ENCODE results near the gene PLB1.
A peak's percentile ranks its signal among the peaks of the same experiment; 100 is the strongest.

Gene PLB1

GRCh38 chr2:28674713-28675068 lies 178.8 kb downstream of the PLB1 start:
- DNase-seq, result no peak

DNA sequence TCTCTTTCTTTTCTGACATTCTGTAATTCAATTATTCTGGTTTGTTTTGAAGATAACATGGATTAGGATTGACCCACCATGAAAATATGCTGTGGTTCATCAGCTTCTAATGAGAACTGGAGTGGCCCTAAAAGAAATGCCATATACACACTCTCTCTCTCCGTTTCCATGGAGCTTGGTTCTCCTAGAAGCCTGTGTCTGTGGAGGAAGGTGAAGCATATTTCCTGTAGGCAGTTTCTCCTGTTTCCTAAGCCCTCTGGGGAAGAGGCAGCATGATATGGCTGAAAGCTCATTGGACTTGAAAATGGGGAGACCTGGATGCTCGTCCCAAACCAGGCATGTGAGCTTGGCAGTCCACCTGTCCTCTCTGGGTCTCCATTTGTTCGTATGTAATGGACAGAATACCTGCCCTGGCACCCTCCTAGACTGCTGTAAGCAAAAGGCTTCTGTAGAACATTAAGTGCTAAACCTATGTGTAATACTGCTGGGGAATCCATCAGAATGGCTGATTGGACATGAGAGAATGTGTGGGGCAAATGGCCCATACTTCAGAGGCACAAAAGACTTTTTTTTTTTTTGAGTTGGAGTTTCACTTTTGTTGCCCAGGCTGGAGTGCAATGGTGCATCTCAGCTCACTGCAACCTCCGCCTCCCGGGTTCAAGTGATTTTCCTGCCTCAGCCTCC lies 180.4 kb downstream of the PLB1 start:
- DNase-seq, result no peak

DNA sequence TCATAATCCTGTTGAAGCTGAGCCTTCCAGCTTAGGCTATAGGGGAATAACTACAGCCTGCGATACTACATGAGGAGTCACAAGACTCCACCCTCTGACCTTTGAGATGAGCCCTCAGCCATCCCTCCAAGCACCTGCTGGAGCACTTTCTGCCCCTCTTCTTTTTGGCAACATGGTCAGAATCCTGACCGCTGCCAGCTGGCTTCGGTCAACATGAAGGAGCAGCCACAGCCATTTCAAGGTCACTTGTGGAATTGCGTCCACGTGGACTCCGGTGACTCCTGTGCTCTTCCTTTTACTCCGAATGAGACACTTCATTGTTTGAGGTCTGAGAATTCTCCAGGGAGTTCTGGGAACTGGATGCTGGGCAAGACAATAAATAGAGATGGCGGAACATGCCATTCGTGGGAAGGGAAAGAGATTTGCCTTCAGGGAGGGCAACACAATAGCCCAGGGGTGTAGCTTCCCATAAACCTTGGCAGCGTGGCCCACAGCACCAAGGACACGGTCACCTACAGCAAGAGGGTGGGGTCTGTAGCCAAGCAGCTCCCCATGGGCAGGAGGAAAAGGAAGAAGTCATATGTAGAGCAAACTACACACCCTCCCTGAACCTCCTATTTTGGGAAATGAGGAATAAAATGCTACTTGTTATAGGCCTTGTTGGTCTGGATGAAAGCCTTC lies 182.5 kb downstream of the PLB1 start:
- DNase-seq, result no peak

GRCh38 chr2:28678944-28679343 lies 183.1 kb downstream of the PLB1 start:
- DNase-seq, result peak; percentile 21

GRCh38 chr2:28680657-28681056 lies 184.8 kb downstream of the PLB1 start:
- no peak for DNase-seq

DNA sequence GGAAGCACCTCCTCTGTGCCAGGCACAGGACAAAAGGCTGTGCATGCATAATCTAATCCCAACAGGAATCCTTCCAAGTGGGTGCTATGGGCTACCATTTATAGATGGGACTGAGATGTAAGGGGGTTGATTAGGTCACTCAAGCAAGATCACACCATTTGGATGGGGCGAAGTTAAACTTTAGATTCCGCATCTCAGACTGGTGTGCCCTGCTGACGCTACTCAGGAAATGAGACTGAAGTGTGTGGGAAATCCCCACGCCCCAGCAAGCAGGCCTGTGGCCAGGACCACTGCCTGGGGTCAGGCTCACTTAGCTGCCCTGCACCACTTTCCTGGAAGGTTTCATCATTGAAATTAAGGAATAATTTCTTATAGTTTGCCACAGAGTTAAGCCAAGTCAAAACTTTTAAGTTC lies 185.3 kb downstream of the PLB1 start:
- DNase-seq, result peak; percentile 46

DNA sequence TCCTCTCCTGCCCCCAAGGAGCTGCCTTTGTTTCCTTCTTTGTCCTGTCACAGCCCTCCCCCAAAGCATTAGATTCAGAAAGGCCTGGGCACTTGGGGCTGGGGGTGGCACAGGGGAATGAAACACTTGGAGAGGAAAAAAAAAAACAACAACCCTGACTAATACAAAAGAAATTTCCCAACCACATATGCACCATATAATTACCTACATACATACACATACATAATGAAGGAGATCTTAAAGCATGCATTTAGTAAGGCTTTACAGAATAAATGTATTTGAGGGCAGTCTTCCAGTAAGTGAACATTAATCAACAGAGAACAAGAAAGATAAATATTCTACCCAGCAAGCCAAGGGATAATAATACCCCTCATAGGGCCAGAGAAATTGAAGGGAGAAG lies 185.7 kb downstream of the PLB1 start:
- DNase-seq, result peak; percentile 24

GRCh38 chr2:28683100-28683706 lies 187.3 kb downstream of the PLB1 start:
- no peak for DNase-seq

- DNase-seq, result no peak
Observed at GRCh38 chr2:28684142-28684858, 188.4 kb downstream of the PLB1 start.

DNA sequence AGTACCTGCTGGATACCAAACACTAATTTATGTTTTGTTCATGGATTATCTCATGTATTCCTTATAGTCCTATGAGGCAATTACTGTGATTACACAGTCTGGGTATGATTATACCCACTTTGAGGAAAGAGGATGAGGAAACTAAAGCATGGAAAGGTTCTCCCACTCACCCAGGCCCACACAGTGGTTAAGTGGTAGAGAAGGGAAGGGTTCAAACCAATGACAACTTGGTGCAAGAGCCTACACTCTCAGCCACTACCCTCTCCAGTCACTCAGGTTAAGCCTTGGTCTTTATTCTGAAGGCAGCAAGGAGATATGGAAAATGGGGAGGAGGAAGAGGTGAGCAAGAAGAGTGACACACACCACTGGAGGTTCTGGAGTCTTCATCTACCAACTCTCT lies 191.3 kb downstream of the PLB1 start:
- DNase-seq, result no peak

GRCh38 chr2:28687640-28688385 lies 192.0 kb downstream of the PLB1 start:
- no peak for DNase-seq

- DNase-seq, result no peak
Observed at GRCh38 chr2:28688818-28689217, 193.0 kb downstream of the PLB1 start.

DNA sequence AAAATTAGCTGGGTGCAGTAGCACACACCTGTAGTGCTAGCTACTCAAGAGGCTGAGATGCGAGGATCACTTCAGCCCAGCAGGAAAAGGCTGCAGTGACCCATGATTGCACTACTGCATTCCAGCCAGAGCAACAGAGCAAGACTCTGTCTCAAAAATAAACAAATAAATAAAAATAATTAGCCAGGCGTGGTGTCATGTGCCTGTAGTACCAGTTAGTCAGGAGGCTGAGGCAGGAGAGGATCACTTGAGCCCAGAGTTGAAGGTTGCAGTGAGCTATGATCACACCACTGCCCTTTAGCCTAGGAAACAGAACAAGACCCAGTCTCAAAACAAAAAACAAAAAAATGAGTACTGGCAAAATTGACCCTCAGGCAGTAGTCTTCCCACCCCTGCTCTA lies 193.9 kb downstream of the PLB1 start:
- no peak for DNase-seq

GRCh38 chr2:28692411-28692810 lies 196.6 kb downstream of the PLB1 start:
- DNase-seq, result no peak

DNA sequence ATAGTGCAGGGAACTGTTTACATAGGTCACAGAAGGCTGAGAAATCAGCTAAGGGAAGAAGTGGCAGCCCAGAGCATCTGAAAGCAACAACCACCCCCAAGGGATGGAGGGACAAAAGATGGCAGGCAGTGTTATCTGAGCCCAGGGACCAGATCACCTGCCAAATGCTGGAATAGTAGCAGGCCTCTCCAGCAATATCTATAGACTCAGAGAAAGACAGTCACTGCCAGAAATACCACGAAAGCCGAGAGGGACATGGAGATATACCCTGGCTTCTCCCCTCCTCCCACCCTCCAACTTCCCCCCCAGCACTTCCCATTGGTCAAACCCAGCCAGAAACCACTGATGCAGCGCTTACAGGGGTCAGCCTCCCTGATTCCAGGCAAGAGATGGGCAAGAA lies 197.4 kb downstream of the PLB1 start:
- no peak for DNase-seq
